ENCODE measurements around the gene HBZ. TPM values are rescaled to one million over a fixed set of nuclear protein-coding genes. Genes with fewer than 3 reads are reported as not detected.
"Not testable (repeated sequence)": the region's sequence is repeated elsewhere in the genome, so short reads cannot be mapped to it uniquely, and the experiment has no call there.

HBZ gene
- total and polyA plus RNA-seq, 4 donors: 0.09 to 9.2 (median 0.37) TPM; not detected in 1

DNA sequence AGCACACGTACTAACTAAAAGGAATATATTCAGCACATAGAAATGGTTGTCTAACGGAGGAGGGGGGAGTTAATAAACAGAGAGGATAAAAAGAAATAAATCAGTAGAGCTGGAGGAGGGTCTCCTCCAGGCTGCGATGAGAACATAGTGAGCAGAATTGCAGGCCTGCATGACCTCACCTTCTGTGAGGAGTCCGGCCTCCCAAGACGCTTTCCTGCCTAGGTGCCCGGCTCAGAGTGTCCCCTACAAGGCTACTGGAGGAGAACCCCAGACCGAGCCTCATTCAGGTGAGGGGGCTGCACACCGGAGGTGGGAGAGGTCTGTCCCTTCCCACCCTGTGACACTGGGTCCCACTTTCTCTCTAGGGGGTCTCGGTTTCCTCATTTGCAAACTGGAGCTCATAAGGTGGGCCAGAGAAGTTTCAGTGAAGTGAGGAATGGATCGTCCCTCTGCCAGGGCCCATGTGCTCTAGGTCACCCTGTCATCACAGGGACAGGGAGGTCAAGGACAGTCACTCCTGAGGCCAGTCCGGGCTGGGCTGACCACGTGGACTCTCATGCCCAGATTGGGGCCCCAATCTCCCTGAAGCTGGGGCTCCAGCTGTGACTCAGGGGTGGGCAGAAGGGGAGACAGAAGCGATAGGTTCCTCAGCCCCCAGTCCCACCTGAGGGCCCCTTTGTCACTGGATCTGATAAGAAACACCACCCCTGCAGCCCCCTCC, 10.0 kb downstream of the HBZ start:
- no peaks in the 10 kb centered on the region for H3K36me3 ChIP-seq (ENCODE audit: control insufficient read depth in 4 of 4, insufficient read depth in 4 of 4, low read length in 4 of 4)
- DNase-seq (no peak), ATAC-seq (ENCODE audit: insufficient read depth, low FRiP score) (no peak)
- no peak overlapping the region for H3K4me3 ChIP-seq
- peaks cover 0 to 12% (median 0%) of the 10 kb centered on the region in 5 donors for H3K4me1 ChIP-seq (ENCODE audit: control insufficient read depth in 5 of 5, insufficient read depth in 5 of 5, low read length in 5 of 5)
- TF ChIP-seq, protein P1, sequence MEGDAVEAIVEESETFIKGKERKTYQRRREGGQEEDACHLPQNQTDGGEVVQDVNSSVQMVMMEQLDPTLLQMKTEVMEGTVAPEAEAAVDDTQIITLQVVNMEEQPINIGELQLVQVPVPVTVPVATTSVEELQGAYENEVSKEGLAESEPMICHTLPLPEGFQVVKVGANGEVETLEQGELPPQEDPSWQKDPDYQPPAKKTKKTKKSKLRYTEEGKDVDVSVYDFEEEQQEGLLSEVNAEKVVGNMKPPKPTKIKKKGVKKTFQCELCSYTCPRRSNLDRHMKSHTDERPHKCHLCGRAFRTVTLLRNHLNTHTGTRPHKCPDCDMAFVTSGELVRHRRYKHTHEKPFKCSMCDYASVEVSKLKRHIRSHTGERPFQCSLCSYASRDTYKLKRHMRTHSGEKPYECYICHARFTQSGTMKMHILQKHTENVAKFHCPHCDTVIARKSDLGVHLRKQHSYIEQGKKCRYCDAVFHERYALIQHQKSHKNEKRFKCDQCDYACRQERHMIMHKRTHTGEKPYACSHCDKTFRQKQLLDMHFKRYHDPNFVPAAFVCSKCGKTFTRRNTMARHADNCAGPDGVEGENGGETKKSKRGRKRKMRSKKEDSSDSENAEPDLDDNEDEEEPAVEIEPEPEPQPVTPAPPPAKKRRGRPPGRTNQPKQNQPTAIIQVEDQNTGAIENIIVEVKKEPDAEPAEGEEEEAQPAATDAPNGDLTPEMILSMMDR (IDR thresholded peaks at IDR 0.05; ENCODE audit: control extremely low read depth, extremely low read depth): no peak
- H3K27me3 ChIP-seq (ENCODE audit: control insufficient read depth in 3 of 3, insufficient read depth in 3 of 3, low read length in 2 of 3): peaks cover 5 to 53% (median 32%) of the 10 kb centered on the region in 3 donors
- H3K9ac ChIP-seq (ENCODE audit: insufficient read depth in 1 of 2, low read length in 2 of 2): no peak overlapping the region
- WGBS, 2 donors: 85 to 93% methylated on average over 13 of the region's 13 CpGs
- no peak overlapping the region for H3K27ac ChIP-seq (ENCODE audit: low read depth in 1 of 2, low read length in 1 of 2)
- H3K9me3 ChIP-seq (ENCODE audit: control insufficient read depth in 4 of 4, insufficient read depth in 3 of 4, low read length in 3 of 4): peaks cover 0 to 2% (median 0%) of the 10 kb centered on the region in 4 donors

DNA sequence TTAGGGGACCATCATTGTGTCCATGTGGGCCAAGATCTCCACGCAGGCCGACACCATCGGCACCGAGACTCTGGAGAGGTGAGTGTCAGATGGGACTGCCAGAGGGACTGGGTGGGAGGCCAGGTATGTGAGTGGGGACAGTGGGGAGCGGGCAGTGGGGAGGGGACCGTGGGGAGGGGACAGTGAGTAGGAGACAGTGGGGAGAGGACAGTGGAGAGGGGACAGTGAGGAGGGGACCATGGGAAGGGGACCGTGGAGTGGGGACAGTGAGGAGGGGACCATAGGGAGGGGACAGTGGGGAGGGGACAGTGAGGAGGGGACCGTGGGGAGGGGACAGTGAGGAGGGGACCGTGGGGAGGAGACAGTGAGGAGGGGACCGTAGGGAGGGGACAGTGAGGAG, 10.7 kb downstream of the HBZ start:
- H3K4me1 ChIP-seq (ENCODE audit: control insufficient read depth in 5 of 5, insufficient read depth in 5 of 5, low read length in 5 of 5): peaks cover 0 to 12% (median 0%) of the 10 kb centered on the region in 5 donors
- not testable (repeated sequence) for H3K9me3 ChIP-seq (ENCODE audit: control insufficient read depth in 4 of 4, insufficient read depth in 3 of 4, low read length in 3 of 4); H3K4me3 ChIP-seq; H3K27ac ChIP-seq (ENCODE audit: low read depth in 1 of 2, low read length in 1 of 2); H3K36me3 ChIP-seq (ENCODE audit: control insufficient read depth in 4 of 4, insufficient read depth in 4 of 4, low read length in 4 of 4); ATAC-seq (ENCODE audit: insufficient read depth, low FRiP score); DNase-seq; H3K9ac ChIP-seq (ENCODE audit: insufficient read depth in 1 of 2, low read length in 2 of 2)
- H3K27me3 ChIP-seq (ENCODE audit: control insufficient read depth in 3 of 3, insufficient read depth in 3 of 3, low read length in 2 of 3): peaks cover 5 to 59% (median 35%) of the 10 kb centered on the region in 3 donors
- WGBS, 2 donors: 85 to 89% methylated on average over 5 to 10 of the region's 10 CpGs

DNA sequence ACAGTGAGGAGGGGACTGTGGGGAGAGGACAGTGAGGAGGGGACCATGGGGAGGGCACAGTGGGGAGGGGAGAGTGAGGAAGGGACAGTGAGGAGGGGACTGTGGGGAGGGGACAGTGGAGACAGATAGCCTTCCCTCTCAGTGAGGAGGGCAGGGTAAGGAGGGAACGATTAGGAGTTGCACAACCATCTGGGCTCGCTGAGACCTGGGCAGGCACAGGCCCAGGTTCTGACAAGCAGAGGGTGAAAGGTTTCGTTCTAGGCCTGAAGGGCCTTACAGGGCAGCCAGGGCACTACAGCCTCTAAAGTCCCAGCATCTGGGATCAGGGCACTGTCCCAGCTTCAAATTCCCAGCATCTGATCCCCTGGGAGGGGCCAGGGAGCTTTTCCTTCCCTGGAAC, 11.3 kb downstream of the HBZ start:
- WGBS, 2 donors: 9 to 46% methylated on average over 2 of the region's 3 CpGs
- ATAC-seq (ENCODE audit: insufficient read depth, low FRiP score); H3K36me3 ChIP-seq (ENCODE audit: control insufficient read depth in 4 of 4, insufficient read depth in 4 of 4, low read length in 4 of 4): not testable (repeated sequence)

DNA sequence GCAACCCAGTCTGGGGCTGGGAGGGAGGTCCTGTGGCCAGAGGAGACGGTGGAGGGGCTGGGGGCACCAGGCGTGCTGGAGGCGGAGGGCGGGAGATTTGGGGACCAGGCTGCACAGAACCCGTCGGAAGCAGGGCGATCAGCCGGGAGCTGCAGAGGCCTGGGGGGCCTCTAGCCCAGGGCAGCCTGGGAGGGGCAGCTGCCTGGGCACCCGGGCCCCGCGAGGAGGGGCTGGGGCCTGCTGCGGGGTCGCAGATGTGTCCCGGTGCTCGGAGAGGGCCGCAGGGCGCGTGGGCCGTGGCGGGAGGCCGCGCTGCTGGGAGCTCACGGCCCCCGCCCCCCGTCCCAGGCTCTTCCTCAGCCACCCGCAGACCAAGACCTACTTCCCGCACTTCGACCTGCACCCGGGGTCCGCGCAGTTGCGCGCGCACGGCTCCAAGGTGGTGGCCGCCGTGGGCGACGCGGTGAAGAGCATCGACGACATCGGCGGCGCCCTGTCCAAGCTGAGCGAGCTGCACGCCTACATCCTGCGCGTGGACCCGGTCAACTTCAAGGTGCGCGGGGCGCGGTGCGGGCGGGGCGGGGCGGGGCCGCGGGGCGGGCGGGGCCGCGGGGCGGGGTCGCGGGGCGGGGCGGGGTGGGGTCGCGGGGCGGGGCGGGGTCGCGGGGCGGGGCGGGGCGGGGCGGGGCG, 11.8 kb downstream of the HBZ start:
- H3K27ac ChIP-seq (ENCODE audit: low read depth in 1 of 2, low read length in 1 of 2); H3K4me3 ChIP-seq; DNase-seq; H3K36me3 ChIP-seq (ENCODE audit: control insufficient read depth in 4 of 4, insufficient read depth in 4 of 4, low read length in 4 of 4); H3K9me3 ChIP-seq (ENCODE audit: control insufficient read depth in 4 of 4, insufficient read depth in 3 of 4, low read length in 3 of 4); H3K9ac ChIP-seq (ENCODE audit: insufficient read depth in 1 of 2, low read length in 2 of 2); ATAC-seq (ENCODE audit: insufficient read depth, low FRiP score): not testable (repeated sequence)
- WGBS, 2 donors: 2% methylated on average over 14 of the region's 80 CpGs; no CpG with 5 or more reads in 1 of the 2 donors
- H3K4me1 ChIP-seq (ENCODE audit: control insufficient read depth in 5 of 5, insufficient read depth in 5 of 5, low read length in 5 of 5): peaks cover 0 to 12% (median 0%) of the 10 kb centered on the region in 5 donors
- H3K27me3 ChIP-seq (ENCODE audit: control insufficient read depth in 3 of 3, insufficient read depth in 3 of 3, low read length in 2 of 3): peaks cover 5 to 67% (median 38%) of the 10 kb centered on the region in 3 donors

More for the DNA sequence above, 11.3 kb downstream of the HBZ start:
- peaks cover 5 to 63% (median 37%) of the 10 kb centered on the region in 3 donors for H3K27me3 ChIP-seq (ENCODE audit: control insufficient read depth in 3 of 3, insufficient read depth in 3 of 3, low read length in 2 of 3)
- H3K27ac ChIP-seq (ENCODE audit: low read depth in 1 of 2, low read length in 1 of 2); H3K9ac ChIP-seq (ENCODE audit: insufficient read depth in 1 of 2, low read length in 2 of 2); H3K9me3 ChIP-seq (ENCODE audit: control insufficient read depth in 4 of 4, insufficient read depth in 3 of 4, low read length in 3 of 4); DNase-seq; H3K4me3 ChIP-seq: not testable (repeated sequence)
- peaks cover 0 to 12% (median 0%) of the 10 kb centered on the region in 5 donors for H3K4me1 ChIP-seq (ENCODE audit: control insufficient read depth in 5 of 5, insufficient read depth in 5 of 5, low read length in 5 of 5)

Data from lung (tissue), 12 donors.